TTC549 (cell line): ENCODE results near the gene PHOX2B.
"Not testable (repeated sequence)": the region's sequence is repeated elsewhere in the genome, so short reads cannot be mapped to it uniquely, and the experiment has no call there.

Experiments used
- FAIRE-seq: peaks from 2 replicates; lab custom pipeline; 2012; peaks lifted over from hg19 to GRCh38; lab: Jason Lieb, UNC

The PHOX2B gene

GRCh38 chr4:41711654-41712053, 36.9 kb downstream of the PHOX2B start:
- FAIRE-seq, result not testable (repeated sequence)

GRCh38 chr4:41709844-41710481, 38.6 kb downstream of the PHOX2B start:
- FAIRE-seq, result no peak

DNA sequence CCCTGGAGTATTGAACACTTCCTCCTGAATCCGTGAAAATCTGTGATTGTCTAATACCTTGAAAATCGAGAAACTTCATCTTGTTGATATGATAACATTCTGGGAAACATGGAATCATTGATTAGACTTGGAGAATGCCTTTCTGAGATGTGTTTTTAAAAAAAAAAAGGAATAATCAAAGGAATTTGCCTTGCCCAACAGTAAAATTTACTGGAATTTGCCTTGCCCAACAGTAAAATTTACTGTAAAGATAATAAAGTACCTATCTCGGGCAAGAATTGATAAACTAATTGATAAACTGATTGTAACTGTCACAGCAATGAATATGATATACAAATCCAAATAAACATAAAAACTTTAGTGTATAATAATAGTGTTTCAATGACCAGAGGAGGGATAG, 44.7 kb downstream of the PHOX2B start:
- FAIRE-seq, result no peak

DNA sequence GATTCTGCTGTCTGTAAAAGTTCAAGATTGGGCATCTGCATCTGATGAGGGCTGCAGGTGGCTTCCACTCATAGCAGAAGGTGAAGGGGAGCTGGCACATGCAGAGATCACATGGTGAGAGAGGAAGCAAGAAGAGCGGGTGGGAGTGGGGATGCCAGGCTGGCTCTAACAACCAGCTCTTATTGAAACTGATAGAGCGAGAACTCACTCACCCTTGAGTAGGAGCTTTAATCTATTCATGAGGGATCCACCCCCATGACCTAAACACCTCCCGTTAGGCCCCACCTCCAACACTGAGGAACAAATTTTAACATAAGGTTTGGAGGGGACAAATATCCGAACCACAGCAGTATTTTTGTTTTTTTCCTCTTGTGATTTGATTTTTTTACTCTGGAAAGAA, 45.8 kb downstream of the PHOX2B start:
- FAIRE-seq, result no peak

- FAIRE-seq, result no peak
Observed at GRCh38 chr4:41701983-41702382, 46.5 kb downstream of the PHOX2B start.

- no peak for FAIRE-seq
Observed at GRCh38 chr4:41696763-41697162, 51.8 kb downstream of the PHOX2B start.

- FAIRE-seq, result no peak
Observed at GRCh38 chr4:41696131-41696530, 52.4 kb downstream of the PHOX2B start.
